Heart right ventricle (tissue), 16 donors: ENCODE data around the gene NFAM1. TPM values are rescaled to one million over a fixed set of nuclear protein-coding genes. Genes with fewer than 3 reads are reported as not detected.

Experiments
- ATAC-seq, 8 donors: fragments of 200-7000 bp; cut with Tn5 transposase; one replicate each; pipeline ENCODE4 v1.9.1; 2020; ENCODE audit warnings: mild to moderate bottlenecking in 8 of 8, moderate library complexity in 8 of 8, moderate number of reproducible peaks in 1 of 8
- DNase-seq, 2 donors: peaks; one replicate each; pipeline ENCODE4 v3.0.0-alpha.2; 2020
- H3K27ac ChIP-seq, 10 donors: fragments of 200-600 bp; sonication (generic) in 2 of 10; one replicate each; pipeline versions ENCODE4 v1.5.0 to v1.8.0; 2020 to 2022; ENCODE audit warnings: mild to moderate bottlenecking in 3 of 10
- H3K27me3 ChIP-seq, 7 donors: fragments of 200-600 bp; one replicate each; pipeline ENCODE4 v1.8.0; 2021 to 2022; ENCODE audit warnings: mild to moderate bottlenecking in 2 of 7
- H3K36me3 ChIP-seq, 9 donors: fragments of 200-600 bp; sonication (generic) in 1 of 9; one replicate each; pipeline versions ENCODE4 v1.5.0 to v1.8.0; 2020 to 2022; ENCODE audit warnings: mild to moderate bottlenecking in 2 of 9
- H3K4me1 ChIP-seq, 9 donors: fragments of 200-600 bp; sonication (generic) in 1 of 9; one replicate each; pipeline versions ENCODE4 v1.5.0 to v1.8.0; 2020 to 2022; ENCODE audit warnings: mild to moderate bottlenecking in 4 of 9
- H3K4me3 ChIP-seq, 10 donors: fragments of 200-600 bp; sonication (generic) in 2 of 10; one replicate each; pipeline versions ENCODE4 v1.5.0 to v1.8.0; 2020 to 2022; ENCODE audit warnings: mild to moderate bottlenecking in 7 of 10, moderate library complexity in 2 of 10
- H3K9me3 ChIP-seq, 11 donors: fragments of 200-600 bp in 10 of 11; sonication (generic) in 2 of 11; one replicate each; pipeline versions ENCODE4 v1.5.0 to v1.8.0; 2013 to 2022; ENCODE audit warnings: mild to moderate bottlenecking in 2 of 11, control low read depth in 1 of 11, moderate library complexity in 1 of 11
- CTCF ChIP-seq, 9 donors: fragments of 200-600 bp; sonication (generic) in 2 of 9; IDR thresholded peaks; one replicate each; pipeline versions ENCODE4 v1.5.0 to v1.8.0; 2021 to 2022; ENCODE audit warnings: antibody characterized with exemption in 9 of 9, mild to moderate bottlenecking in 5 of 9, moderate library complexity in 1 of 9
- WGBS, 2 donors: extraction: QIAGEN DNeasy Blood & Tissue Kit; methylation state at CpG; one replicate each; pipeline ENCODE4 v1.1.7; 2013; ENCODE audit warnings: inconsistent platforms in 1 of 2; 5-methylcytosine and 5-hydroxymethylcytosine counted together
- intact Hi-C, 10 donors: fragments of 100-400 bp; cut with DNase I; formaldehyde crosslinking; loops; one replicate each; pipeline versions ENCODE4 v1.11.1 to v1.14.2; 2022
- polyA plus RNA-seq, 2 donors: library from polyadenylated mRNA; stranded (reverse); fragments of 200-250 nt; gene quantifications; one replicate each; pipeline ENCODE4 v1.2.3, GENCODE V29; 2013
- total RNA-seq, 10 donors: library from RNA; stranded (reverse); fragmentation: NEBNext Ultra II Directional in 3 of 10; extraction: Animal tissue kit (Norgen Biotek cat#: 25700) in 3 of 10; gene quantifications; one replicate each; pipeline versions ENCODE4 v1.2.1 to v1.2.4, GENCODE V29; 2021 to 2023
- donor health status: Arrhythmogenic right ventricular cardiomyopathy.
- donor health status: ischemic (EF 13 %, LVEDD 7.1; RV severe dilation, severe dysfunction).
- donor health status: healthy with polysubstance abuse.
- donor health status: DM: no; HTN: yes; CAD: no.
- donor health status: DM: no; HTN: no; CAD: no.
- donor health status: ischemic (EF 25% LVEDD 6.9; RV normal size, moderate dysfunction).
- donor health status: ischemic (EF 25% LVEDD 5.7; RV mildly dilated, moderate dysfunction).
- donor health status: healthy.
- donor health status: DM: yes; HTN: yes; CAD: no.
- donor health status: Ischemic cardiomyopathy.
- donor health status: ischemic (EF 35%, LVEDD 5.7; RV mildly dilated, moderate dysfunction).
- donor health status: nonischemic (EF 11% LVEDD 7.7; RV severe dilation, severe dysfunction).
- donor health status: DM: yes; HTN: yes; CAD: no.
- donor health status: PGD.
- donor health status: ischemic (EF 29% LVEDD 5.4; RV normal size, mild dysfunction).
- donor health status: nonischemic (EF 23%, LVEDD 6.1; RV moderate dilation, normal function).

NFAM1 gene
- total and polyA plus RNA-seq, 12 donors: 0.38 to 6.4 (median 1.4) TPM

GRCh38 chr22:42364604-42365110 lies 67.5 kb downstream of the NFAM1 start:
- peak in 1 of 2 donors; percentile 40 for DNase-seq
- intact Hi-C loops: no loop called here
- no peaks in the 10 kb centered on the region for H3K9me3 ChIP-seq

GRCh38 chr22:42363892-42364291 lies 68.3 kb downstream of the NFAM1 start:
- H3K4me3 ChIP-seq: no peak overlapping the region
- no peak for ATAC-seq
- no peak for TF ChIP-seq CTCF (IDR thresholded peaks at IDR 0.05)

More at GRCh38 chr22:42364604-42365110, 67.5 kb downstream of the NFAM1 start:
- Histone ChIP-seq H3K4me3 (peak overlapping the region in 4 of 10 donors; percentile 8 to 21 (median 16)), H3K27ac (peak overlapping the region in 9 of 10 donors; percentile 19 to 80 (median 63)), H3K27me3 (peaks cover 0 to 63% (median 28%) of the 10 kb centered on the region in 7 donors), H3K4me1 (peaks cover 12 to 54% (median 37%) of the 10 kb centered on the region in 9 donors), H3K36me3 (no peaks in the 10 kb centered on the region)
- ATAC-seq: no peak
- 32 to 43% methylated on average over 13 of the region's 13 CpGs for WGBS, 2 donors
- no peak for TF ChIP-seq CTCF (IDR thresholded peaks at IDR 0.05)

GRCh38 chr22:42361523-42361922 lies 70.7 kb downstream of the NFAM1 start:
- intact Hi-C loops: no loop called here
- no peaks in the 10 kb centered on the region for H3K36me3 ChIP-seq
- H3K9me3 ChIP-seq: no peaks in the 10 kb centered on the region
- peaks cover 0 to 38% (median 5%) of the 10 kb centered on the region in 7 donors for H3K27me3 ChIP-seq
- DNase-seq (no peak), ATAC-seq (no peak)
- H3K4me3 ChIP-seq: no peak overlapping the region
- H3K27ac ChIP-seq: no peak overlapping the region
- 94 to 95% methylated on average over 10 of the region's 10 CpGs for WGBS, 2 donors
- no peak for TF ChIP-seq CTCF (IDR thresholded peaks at IDR 0.05)
- peaks cover 4 to 30% (median 20%) of the 10 kb centered on the region in 9 donors for H3K4me1 ChIP-seq

More at GRCh38 chr22:42363892-42364291, 68.3 kb downstream of the NFAM1 start:
- H3K27ac ChIP-seq: peak overlapping the region in 4 of 10 donors; percentile 31 to 80 (median 58)
- no peaks in the 10 kb centered on the region for H3K9me3 ChIP-seq
- peaks cover 0 to 61% (median 26%) of the 10 kb centered on the region in 7 donors for H3K27me3 ChIP-seq
- 84 to 90% methylated on average over 6 of the region's 6 CpGs for WGBS, 2 donors
- no peak for DNase-seq
- peaks cover 12 to 49% (median 32%) of the 10 kb centered on the region in 9 donors for H3K4me1 ChIP-seq
- H3K36me3 ChIP-seq: no peaks in the 10 kb centered on the region
- intact Hi-C loops: no loop called here

- 93% methylated on average over 7 of the region's 7 CpGs for WGBS, 2 donors
- H3K27ac ChIP-seq: no peak overlapping the region
- no peaks in the 10 kb centered on the region for H3K36me3 ChIP-seq
- H3K27me3 ChIP-seq: peaks cover 0 to 26% (median 0%) of the 10 kb centered on the region in 7 donors
- no peaks in the 10 kb centered on the region for H3K9me3 ChIP-seq
- no peak overlapping the region for H3K4me3 ChIP-seq
- ATAC-seq (no peak), DNase-seq (no peak)
- H3K4me1 ChIP-seq: peaks cover 2 to 19% (median 11%) of the 10 kb centered on the region in 9 donors
- no peak for TF ChIP-seq CTCF (IDR thresholded peaks at IDR 0.05)
- intact Hi-C loops: no loop called here
These were observed 71.9 kb downstream of the NFAM1 start for GRCh38 chr22:42360348-42360747.
